ENCODE results near the gene CCDC33.
A peak's percentile ranks its signal among the peaks of the same experiment; 100 is the strongest.

The CCDC33 gene

GRCh38 chr15:74319138-74319460 is 83.0 kb downstream of the CCDC33 start:
- Histone ChIP-seq H3K27me3 (no peaks in the 10 kb centered on the region), H3K27ac (peak overlapping the region; percentile 70 to 79), H3K4me3 (no peak overlapping the region), H3K36me3 (no peaks in the 10 kb centered on the region), H3K9me3 (no peaks in the 10 kb centered on the region), H3K4me1 (peaks cover 0 to 61% (median 47%) of the 10 kb centered on the region in 4 donors)
- DNase-seq = no peak
- TF ChIP-seq, protein P1, sequence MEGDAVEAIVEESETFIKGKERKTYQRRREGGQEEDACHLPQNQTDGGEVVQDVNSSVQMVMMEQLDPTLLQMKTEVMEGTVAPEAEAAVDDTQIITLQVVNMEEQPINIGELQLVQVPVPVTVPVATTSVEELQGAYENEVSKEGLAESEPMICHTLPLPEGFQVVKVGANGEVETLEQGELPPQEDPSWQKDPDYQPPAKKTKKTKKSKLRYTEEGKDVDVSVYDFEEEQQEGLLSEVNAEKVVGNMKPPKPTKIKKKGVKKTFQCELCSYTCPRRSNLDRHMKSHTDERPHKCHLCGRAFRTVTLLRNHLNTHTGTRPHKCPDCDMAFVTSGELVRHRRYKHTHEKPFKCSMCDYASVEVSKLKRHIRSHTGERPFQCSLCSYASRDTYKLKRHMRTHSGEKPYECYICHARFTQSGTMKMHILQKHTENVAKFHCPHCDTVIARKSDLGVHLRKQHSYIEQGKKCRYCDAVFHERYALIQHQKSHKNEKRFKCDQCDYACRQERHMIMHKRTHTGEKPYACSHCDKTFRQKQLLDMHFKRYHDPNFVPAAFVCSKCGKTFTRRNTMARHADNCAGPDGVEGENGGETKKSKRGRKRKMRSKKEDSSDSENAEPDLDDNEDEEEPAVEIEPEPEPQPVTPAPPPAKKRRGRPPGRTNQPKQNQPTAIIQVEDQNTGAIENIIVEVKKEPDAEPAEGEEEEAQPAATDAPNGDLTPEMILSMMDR (IDR thresholded peaks at IDR 0.05) = no peak
- intact Hi-C loops (cut with DNase I; ENCODE audit: low total_unique reads) = no loop called here

- Histone ChIP-seq H3K4me1 (peaks cover 0 to 58% (median 43%) of the 10 kb centered on the region in 4 donors), H3K27ac (peak overlapping the region in 1 of 2 donors; percentile 79), H3K36me3 (no peaks in the 10 kb centered on the region), H3K4me3 (no peak overlapping the region), H3K27me3 (peaks cover 0 to 4% of the 10 kb centered on the region in 2 donors), H3K9me3 (no peaks in the 10 kb centered on the region)
- TF ChIP-seq, protein P1 (IDR thresholded peaks at IDR 0.05) = no peak
- no peak for DNase-seq
- intact Hi-C loops (cut with DNase I; ENCODE audit: low total_unique reads) = loop anchor here (5.0 to 10.0 kb wide), 3 partner anchors 192 to 337 kb away; no protein-coding TSS in a partner anchor
Observed at GRCh38 chr15:74319596-74320351, 83.6 kb downstream of the CCDC33 start.

DNA sequence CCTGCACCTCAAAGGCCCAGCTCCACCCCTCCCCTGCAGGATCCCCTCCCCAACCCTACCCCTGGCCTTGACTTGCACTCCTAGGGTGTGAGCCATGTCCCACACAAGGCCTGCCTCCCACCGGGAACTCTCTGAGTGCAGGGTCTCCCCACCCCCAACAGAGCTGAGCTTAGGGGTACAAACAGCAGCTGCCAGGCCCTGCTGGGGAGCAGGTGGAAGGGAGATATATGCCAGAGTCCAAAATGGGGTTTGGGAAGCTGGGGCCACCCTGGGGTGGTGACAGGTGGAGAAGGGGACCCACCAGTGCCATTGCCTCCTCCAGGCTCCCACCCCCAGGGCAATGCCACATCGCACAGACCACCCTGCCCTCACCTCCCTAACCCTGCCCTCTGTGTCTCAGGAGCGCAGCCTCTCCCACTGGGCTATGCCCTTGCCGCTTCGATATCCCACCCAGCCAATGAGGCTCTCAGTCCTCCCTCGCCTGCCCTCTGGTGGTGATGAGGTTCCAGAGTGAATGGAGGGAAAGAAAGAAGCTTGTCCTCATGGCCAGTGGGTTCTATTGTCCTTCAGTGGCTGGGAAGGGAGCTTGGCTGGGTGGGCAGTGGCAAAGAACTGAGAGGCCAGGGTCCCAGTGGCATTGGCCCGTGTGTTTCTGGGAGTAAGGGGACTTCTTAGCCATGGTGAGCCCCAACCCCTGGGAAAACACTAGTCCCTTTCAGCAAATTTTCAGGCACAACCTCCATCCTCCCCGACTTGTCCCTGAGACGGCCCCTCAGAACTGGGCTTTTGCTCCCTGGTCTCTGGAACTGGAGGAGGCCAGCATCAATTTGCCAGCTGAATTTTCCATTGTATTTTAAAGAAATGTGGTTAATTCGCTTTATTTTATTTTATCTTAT is 84.5 kb downstream of the CCDC33 start:
- intact Hi-C loops (cut with DNase I; ENCODE audit: low total_unique reads) = loop anchor here (5.0 to 10.0 kb wide), 3 partner anchors 193 to 338 kb away; no protein-coding TSS in a partner anchor
- DNase-seq = peak in 1 of 2 donors; percentile 62
- TF ChIP-seq, protein P1 (IDR thresholded peaks at IDR 0.05) = peak; percentile 52 to 54
- Histone ChIP-seq H3K4me1 (peaks cover 0 to 49% (median 35%) of the 10 kb centered on the region in 4 donors), H3K27me3 (peaks cover 0 to 4% of the 10 kb centered on the region in 2 donors), H3K4me3 (no peak overlapping the region), H3K9me3 (no peaks in the 10 kb centered on the region), H3K36me3 (no peaks in the 10 kb centered on the region), H3K27ac (no peak overlapping the region)

- Histone ChIP-seq H3K4me1 (peaks cover 0 to 29% (median 15%) of the 10 kb centered on the region in 4 donors), H3K36me3 (no peaks in the 10 kb centered on the region), H3K27ac (no peak overlapping the region), H3K27me3 (peaks cover 0 to 4% of the 10 kb centered on the region in 2 donors), H3K9me3 (no peaks in the 10 kb centered on the region), H3K4me3 (no peak overlapping the region)
- TF ChIP-seq, protein P1 (IDR thresholded peaks at IDR 0.05) = peak; percentile 78 to 87
- intact Hi-C loops (cut with DNase I; ENCODE audit: low total_unique reads) = loop anchor here (5.0 to 10.0 kb wide), 3 partner anchors 195 to 340 kb away; no protein-coding TSS in a partner anchor
- DNase-seq = peak; percentile 69 to 79
Observed at GRCh38 chr15:74322558-74323180, 86.5 kb downstream of the CCDC33 start.

DNA sequence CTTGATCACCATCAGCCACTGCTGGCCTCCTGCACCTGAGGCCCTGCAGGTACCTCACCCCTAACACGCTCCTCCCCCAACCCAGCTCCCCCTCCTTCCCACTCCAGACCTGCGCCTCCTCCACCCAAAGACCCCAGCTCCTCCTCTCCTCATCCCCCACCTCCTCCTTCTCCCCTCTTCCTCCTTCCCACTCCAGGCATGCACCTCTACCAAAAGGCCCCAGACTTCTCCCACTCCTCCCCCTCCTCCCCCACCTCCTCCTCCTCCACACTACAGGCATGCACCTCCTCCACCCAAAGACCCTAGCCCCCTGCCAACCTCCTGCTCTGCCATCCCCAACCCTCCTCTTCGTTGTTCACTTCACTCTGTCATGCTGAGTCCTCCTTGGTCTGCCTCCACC is 88.6 kb downstream of the CCDC33 start:
- peaks cover 0 to 8% (median under 1%) of the 10 kb centered on the region in 4 donors for H3K4me1 ChIP-seq
- no peaks in the 10 kb centered on the region for H3K9me3 ChIP-seq
- intact Hi-C loops (cut with DNase I; ENCODE audit: low total_unique reads) = loop anchor here (5.0 to 10.0 kb wide), 3 partner anchors 197 to 342 kb away; no protein-coding TSS in a partner anchor
- H3K36me3 ChIP-seq = no peaks in the 10 kb centered on the region
- no peak overlapping the region for H3K4me3 ChIP-seq
- H3K27ac ChIP-seq = no peak overlapping the region
- no peak for DNase-seq
- TF ChIP-seq, protein P1 (IDR thresholded peaks at IDR 0.05) = no peak
- H3K27me3 ChIP-seq = peaks cover 0 to 4% of the 10 kb centered on the region in 2 donors

Data from tibial artery (tissue), 4 donors.